Bone marrow (tissue), 2 donors: ENCODE data around the gene MARCHF2.

Experiments
- DNase-seq, 2 donors: peaks; one replicate each; lab custom pipeline; 2025; lab: John Stamatoyannopoulos, UW

MARCHF2 gene

DNA sequence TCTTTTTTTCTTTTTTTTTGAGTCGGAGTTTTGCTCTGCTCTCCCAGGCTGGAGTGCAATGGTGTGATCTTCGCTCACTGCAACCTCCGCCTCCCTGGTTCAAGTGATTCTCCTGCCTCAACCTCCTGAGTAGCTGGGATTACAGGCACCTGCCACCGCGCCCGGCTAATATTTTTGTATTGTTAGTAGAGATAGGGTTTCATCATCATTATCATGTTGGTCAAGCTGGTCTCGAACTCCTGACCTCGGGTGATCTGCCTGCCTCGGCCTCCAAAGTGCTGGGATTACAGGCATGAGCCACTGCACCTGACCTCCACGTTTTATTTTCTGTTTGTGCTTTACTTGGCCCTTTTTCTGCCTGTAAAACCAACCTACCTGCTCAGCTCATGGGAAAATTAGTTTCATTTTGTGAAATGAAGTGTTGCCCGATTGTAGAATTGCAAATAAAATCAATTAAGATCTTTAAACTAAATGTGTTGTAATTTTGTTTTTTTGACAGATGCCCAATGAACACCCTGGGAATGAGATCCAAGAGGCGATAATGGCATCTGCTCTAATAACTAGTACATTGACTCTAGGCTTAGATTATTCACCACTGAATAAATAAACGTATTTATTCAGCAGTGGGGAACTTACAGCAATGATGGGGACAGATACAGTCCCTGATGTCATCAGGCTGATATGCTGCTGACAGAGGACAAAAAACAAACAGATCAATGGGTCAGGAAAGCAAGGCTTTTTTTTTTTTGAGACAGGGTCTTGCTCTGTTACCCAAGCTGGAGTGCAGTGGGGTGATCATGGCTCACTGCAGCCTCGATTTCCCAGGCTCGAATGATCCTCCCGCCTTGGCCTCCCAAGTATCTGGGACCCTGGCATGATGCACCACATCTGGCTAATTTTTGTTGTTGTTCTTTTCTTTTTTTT lies 25.2 kb upstream of the MARCHF2 start:
- DNase-seq: no peak

DNA sequence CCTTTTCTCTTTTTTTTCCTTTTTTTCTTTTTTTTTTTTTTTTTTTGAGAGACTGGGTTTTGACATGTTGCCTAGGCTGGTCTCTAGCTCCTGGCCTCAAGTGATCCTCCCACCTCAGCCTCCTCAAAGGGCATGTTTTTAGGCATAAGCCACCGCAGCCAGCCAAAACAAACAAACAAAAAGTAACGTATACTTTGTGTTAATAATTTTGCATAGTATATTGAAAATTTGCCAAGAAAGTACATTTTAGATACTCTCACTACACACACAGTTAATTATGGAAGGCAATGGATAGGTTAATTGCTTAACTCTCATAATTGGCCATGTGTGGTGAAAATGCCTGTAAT lies 24.5 kb upstream of the MARCHF2 start:
- DNase-seq: no peak

DNA sequence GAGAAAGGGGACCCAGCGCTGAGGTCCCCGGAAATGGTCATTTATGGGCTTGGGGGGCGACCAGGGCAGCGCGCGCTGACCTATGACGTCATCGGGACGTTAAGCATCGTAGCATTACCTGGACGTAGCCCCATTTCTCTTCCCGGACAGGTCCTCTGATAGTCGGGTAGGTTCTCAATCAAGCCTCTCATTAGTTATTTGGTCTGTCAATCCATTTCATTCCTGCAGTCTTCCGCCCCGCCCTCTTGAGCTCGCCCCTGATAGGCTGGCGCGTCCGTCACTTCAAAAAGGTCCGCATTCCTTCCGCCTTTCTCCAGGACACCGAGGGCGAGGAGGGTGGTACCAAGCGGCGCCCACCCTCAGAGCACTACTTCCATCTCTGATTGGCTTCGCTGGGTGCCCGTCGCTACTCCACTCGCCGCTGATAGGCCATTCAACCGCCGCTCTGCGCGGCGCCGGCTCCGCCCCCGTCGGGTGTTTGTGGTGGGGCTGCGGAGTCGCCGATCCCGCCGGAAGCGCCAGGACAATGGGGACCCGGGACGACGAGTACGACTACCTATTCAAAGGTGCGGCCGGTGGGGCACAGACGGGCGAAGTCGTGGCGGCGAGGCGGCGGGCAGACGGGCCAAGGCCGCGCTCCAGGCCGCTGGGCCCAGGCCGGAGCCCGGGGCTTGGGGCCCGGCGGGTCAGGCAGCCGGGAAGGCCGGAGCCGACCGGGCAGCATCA lies 23.1 kb upstream of the MARCHF2 start, which contains the start of gene RAB11B:
Gene RAB11B, plus strand, starts transcription at position 470 of the 726 bp plus-strand sequence. Its CDS starts 57 bp downstream, at position 527.
- DNase-seq: peak; percentile 86 to 100

- peak; percentile 80 to 97 for DNase-seq
Measured at GRCh38 chr19:8390617-8390981, 22.5 kb upstream of the MARCHF2 start.

GRCh38 chr19:8391198-8392016 lies 21.7 kb upstream of the MARCHF2 start:
- DNase-seq: no peak

- DNase-seq: no peak
Measured at GRCh38 chr19:8392017-8392591, 21.0 kb upstream of the MARCHF2 start.

DNA sequence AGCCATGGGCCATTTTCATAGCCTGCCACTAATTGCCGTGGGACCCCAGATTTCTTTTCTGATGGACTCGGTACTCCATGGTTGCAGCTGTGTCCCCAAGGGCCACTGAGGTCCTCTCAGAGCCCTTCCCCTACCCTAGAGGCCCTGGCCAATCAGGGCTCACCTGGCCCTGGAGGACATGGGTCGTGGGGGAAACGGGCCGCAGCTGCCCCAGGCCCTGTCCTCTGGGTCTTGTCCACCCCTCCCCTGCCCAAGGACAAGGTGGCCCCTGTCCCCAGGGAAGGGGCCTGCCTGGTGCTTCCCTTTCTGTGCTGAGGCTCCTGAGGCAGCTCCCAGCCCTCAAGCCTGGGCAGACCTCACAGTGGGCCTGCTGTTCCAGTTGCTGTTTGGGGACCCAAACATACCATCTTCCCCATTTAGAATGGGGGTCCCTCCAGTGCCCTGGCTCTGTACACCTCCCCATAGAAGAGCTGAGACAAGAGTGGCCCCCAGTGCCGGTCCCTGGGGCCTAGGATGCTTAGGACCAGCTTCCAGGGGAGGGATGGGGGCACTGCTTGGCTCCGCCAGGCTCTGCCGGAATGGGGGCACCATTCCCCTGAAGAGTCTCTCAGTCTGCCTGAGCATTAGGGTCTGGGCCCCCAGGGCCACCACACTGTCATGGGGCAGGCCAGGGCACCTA lies 19.8 kb upstream of the MARCHF2 start:
- DNase-seq: no peak

GRCh38 chr19:8393871-8394250 lies 19.2 kb upstream of the MARCHF2 start:
- no peak for DNase-seq

DNA sequence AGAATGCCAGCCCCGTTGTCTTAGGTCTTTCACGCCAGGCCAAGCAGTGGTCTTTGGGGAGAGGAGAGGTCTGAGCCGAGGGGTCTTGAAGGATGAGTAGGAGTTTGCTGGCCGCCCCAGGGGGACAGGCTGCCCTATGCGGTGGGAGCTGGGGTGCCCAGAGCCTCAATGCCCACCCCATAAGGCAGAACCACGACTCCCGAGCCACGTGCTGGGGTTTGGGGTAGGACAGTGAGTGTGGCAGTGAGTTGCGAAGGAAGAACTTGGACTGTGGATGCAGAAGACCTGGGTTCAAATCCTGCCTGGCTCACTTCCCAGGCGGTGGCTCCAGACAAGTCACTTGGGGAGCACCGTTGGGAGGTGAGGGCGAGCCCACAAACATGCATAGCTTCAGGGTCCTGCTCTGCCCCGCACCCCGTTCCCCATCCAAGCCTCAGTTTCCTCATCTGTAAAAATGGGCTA lies 17.5 kb upstream of the MARCHF2 start:
- no peak for DNase-seq

GRCh38 chr19:8396185-8396562 lies 16.9 kb upstream of the MARCHF2 start:
- no peak for DNase-seq

GRCh38 chr19:8396563-8397203 lies 16.4 kb upstream of the MARCHF2 start:
- peak; percentile 35 to 67 for DNase-seq

GRCh38 chr19:8397271-8397670 lies 15.8 kb upstream of the MARCHF2 start:
- DNase-seq: no peak

GRCh38 chr19:8397746-8398310 lies 15.3 kb upstream of the MARCHF2 start:
- no peak for DNase-seq

- DNase-seq: no peak
Measured at GRCh38 chr19:8398311-8398771, 14.8 kb upstream of the MARCHF2 start.

DNA sequence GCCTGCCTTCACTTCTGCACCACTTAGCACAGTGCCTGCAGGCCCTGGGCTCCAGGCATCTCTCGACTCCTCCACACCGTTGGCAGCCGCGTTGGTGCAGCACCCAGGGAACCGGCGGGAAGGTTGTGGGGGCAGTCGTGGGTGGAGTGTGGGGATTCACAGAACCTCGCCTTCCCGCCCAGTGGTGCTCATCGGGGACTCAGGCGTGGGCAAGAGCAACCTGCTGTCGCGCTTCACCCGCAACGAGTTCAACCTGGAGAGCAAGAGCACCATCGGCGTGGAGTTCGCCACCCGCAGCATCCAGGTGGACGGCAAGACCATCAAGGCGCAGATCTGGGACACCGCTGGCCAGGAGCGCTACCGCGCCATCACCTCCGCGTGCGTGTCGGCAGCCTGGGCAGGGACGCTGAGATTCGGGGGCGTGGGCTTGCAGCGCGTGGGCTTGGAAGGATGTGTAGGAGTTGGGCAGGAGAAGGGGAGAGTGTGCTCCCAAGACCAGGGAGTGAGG lies 13.4 kb upstream of the MARCHF2 start:
- DNase-seq: no peak

- no peak for DNase-seq
Measured at GRCh38 chr19:8401981-8402411, 11.1 kb upstream of the MARCHF2 start.

GRCh38 chr19:8403098-8403819 lies 9.8 kb upstream of the MARCHF2 start:
- no peak for DNase-seq

- DNase-seq: no peak
Measured at GRCh38 chr19:8403820-8404109, 9.3 kb upstream of the MARCHF2 start.

DNA sequence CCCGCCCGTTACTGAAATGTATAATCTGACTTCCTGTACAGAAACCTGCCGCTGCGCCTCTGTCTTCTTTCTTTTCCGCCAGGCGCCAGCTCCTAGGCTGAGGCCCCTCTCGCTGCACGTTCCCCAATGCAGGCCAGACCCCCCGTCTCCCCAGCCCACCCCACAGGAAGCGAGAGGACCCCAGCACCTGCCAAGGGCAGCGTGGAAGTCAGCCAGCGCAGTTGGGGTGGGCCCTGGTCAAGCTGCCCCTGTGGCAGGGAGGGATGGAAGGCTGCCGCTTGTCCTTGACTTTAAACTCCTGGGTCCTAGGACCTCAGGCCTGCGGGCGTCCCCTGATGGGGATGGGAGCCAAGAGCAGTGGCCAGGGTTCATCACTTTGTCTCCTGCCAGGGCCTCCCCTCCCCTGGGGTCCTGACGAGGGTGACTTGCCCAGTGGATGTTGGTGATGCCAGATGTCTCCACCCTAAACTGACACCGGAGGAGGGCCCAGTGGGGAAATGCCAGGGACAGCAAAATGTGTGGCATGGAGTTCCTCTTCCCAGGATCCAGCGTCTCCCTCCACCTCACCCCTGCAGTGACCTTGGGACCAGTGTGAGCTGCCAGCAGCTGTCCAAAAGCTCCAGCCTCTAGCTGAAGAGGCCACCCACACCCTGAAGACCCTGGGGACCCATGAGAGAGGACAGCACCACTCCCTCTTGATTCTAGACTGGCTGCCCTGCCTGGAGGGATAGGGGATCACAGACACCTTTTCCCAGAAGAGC lies 8.5 kb upstream of the MARCHF2 start:
- DNase-seq: no peak
